Measurements from ENCODE around the gene CLIP2.
"Not testable (repeated sequence)": the region's sequence is repeated elsewhere in the genome, so short reads cannot be mapped to it uniquely, and the experiment has no call there.

CLIP2 gene

GRCh38 chr7:74373536-74373935 lies 84.3 kb downstream of the CLIP2 start:
- DNase-seq (ENCODE audit: low spot score): no peak
- TF ChIP-seq CTCF (IDR thresholded peaks at IDR 0.05): no peak
- no peak overlapping the region for H3K4me3 ChIP-seq
- H3K27ac ChIP-seq: no peak overlapping the region

GRCh38 chr7:74375726-74376220 lies 86.6 kb downstream of the CLIP2 start:
- H3K4me3 ChIP-seq: no peak overlapping the region
- no peak for TF ChIP-seq CTCF (IDR thresholded peaks at IDR 0.05)
- DNase-seq (ENCODE audit: low spot score): no peak
- H3K27ac ChIP-seq: no peak overlapping the region

GRCh38 chr7:74376256-74377036 lies 87.2 kb downstream of the CLIP2 start:
- H3K4me3 ChIP-seq: no peak overlapping the region
- DNase-seq (ENCODE audit: low spot score): no peak
- no peak overlapping the region for H3K27ac ChIP-seq
- no peak for TF ChIP-seq CTCF (IDR thresholded peaks at IDR 0.05)

- DNase-seq (ENCODE audit: low spot score): no peak
- Histone ChIP-seq H3K27ac (no peak overlapping the region), H3K4me3 (no peak overlapping the region)
- TF ChIP-seq CTCF (IDR thresholded peaks at IDR 0.05): no peak
Observed at GRCh38 chr7:74379938-74380337, 90.7 kb downstream of the CLIP2 start.

GRCh38 chr7:74380720-74381119 lies 91.5 kb downstream of the CLIP2 start:
- Histone ChIP-seq H3K27ac (peak overlapping the region in 1 of 2 donors; percentile 13), H3K4me3 (no peak overlapping the region)
- TF ChIP-seq CTCF (IDR thresholded peaks at IDR 0.05): no peak
- DNase-seq (ENCODE audit: low spot score): no peak

GRCh38 chr7:74384086-74384485 lies 94.9 kb downstream of the CLIP2 start:
- H3K27ac ChIP-seq; DNase-seq (ENCODE audit: low spot score); H3K4me3 ChIP-seq: not testable (repeated sequence)

GRCh38 chr7:74384854-74385253 lies 95.6 kb downstream of the CLIP2 start:
- DNase-seq (ENCODE audit: low spot score); H3K4me3 ChIP-seq; H3K27ac ChIP-seq: not testable (repeated sequence)

- H3K4me3 ChIP-seq: no peak overlapping the region
- DNase-seq (ENCODE audit: low spot score): no peak
- no peak overlapping the region for H3K27ac ChIP-seq
- TF ChIP-seq CTCF (IDR thresholded peaks at IDR 0.05): no peak
Observed at GRCh38 chr7:74387606-74388005, 98.4 kb downstream of the CLIP2 start.

Data from coronary artery (tissue), 2 donors.